Bronchial epithelial cell (primary cell): ENCODE results near the gene CTNNBIP1. TPM values are rescaled to one million over a fixed set of nuclear protein-coding genes. Genes with fewer than 3 reads are reported as not detected.
A peak's percentile ranks its signal among the peaks of the same experiment; 100 is the strongest.

Experiments
- DNase-seq: peaks from one replicate; pipeline ENCODE4 v3.0.0-alpha.2; 2010; ENCODE audit warnings: low read depth
- FAIRE-seq: peaks from 2 replicates; lab custom pipeline; 2011; peaks lifted over from hg19 to GRCh38; lab: Jason Lieb, UNC
- H3K27me3 ChIP-seq: 2 replicates; pipeline ENCODE4 v1.5.1; 2011; ENCODE audit warnings: low read length; ENCODE audit not compliant: control insufficient read depth, insufficient read depth
- H3K36me3 ChIP-seq: 2 replicates; pipeline ENCODE4 v1.5.1; 2011; ENCODE audit warnings: low read length; ENCODE audit not compliant: control insufficient read depth, insufficient read depth
- H3K4me3 ChIP-seq: 2 replicates; pipeline ENCODE4 v1.5.1; 2011; ENCODE audit warnings: mild to moderate bottlenecking, low read depth, low read length, control low read depth
- total RNA-seq: library from RNA; depleted of rRNA; stranded (reverse); fragments of >200 nt; gene quantifications from 2 replicates; pipeline ENCODE4 v1.2.1, GENCODE V29; 2014
- TF ChIP-seq, protein P1 (sequence below): IDR thresholded peaks from 2 replicates; pipeline ENCODE4 v1.5.1; 2011; ENCODE audit warnings: mild to moderate bottlenecking, moderate library complexity, low read length, control low read depth, inconsistent platforms; ENCODE audit not compliant: insufficient read depth, severe bottlenecking

Gene CTNNBIP1
- total RNA-seq, 1 donor from 2014 or later, result 107 TPM

DNA sequence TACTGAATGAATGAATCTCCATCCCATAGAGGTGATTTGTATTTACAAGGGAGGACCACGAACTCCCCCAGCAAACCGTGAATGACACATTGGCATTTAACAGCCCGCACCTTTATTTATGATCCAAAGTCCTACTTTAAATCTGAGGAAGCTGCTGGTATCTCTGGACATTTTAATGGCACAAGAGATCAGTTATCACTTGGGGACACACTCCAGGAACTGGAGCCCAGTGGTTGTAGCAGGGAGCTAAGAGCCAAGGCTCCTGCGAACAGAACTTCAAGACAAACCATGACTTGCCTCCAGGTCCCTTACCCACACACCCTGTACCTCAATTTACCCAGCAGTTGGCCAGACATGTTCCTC lies 1.2 kb downstream of the CTNNBIP1 start:
- H3K36me3 ChIP-seq, result no peaks in the 10 kb centered on the region
- peak overlapping the region; percentile 77 for H3K4me3 ChIP-seq
- TF ChIP-seq, protein P1, sequence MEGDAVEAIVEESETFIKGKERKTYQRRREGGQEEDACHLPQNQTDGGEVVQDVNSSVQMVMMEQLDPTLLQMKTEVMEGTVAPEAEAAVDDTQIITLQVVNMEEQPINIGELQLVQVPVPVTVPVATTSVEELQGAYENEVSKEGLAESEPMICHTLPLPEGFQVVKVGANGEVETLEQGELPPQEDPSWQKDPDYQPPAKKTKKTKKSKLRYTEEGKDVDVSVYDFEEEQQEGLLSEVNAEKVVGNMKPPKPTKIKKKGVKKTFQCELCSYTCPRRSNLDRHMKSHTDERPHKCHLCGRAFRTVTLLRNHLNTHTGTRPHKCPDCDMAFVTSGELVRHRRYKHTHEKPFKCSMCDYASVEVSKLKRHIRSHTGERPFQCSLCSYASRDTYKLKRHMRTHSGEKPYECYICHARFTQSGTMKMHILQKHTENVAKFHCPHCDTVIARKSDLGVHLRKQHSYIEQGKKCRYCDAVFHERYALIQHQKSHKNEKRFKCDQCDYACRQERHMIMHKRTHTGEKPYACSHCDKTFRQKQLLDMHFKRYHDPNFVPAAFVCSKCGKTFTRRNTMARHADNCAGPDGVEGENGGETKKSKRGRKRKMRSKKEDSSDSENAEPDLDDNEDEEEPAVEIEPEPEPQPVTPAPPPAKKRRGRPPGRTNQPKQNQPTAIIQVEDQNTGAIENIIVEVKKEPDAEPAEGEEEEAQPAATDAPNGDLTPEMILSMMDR, result no peak
- DNase-seq (no peak), FAIRE-seq (no peak)
- H3K27me3 ChIP-seq, result no peaks in the 10 kb centered on the region

DNA sequence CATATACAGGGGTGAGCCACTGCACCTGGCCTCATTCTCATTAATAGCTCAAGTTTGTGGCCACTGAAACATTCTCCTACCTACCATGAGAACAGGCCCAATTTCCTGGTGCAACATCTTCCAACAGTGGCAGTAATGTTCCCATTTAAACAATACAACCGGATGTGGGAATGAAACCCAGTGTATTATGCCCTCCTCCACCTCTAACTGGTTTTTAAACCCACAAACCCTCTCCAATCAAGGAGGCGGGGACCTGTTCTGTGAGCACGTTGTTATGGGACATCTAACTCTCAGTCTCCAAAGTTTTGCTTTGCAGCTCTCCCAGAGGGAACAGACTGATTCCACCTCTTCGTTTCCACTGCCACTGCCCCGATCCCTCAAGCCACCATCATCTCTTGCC lies 2.6 kb downstream of the CTNNBIP1 start:
- FAIRE-seq, result no peak
- TF ChIP-seq, protein P1, result no peak
- H3K4me3 ChIP-seq, result no peak overlapping the region

DNA sequence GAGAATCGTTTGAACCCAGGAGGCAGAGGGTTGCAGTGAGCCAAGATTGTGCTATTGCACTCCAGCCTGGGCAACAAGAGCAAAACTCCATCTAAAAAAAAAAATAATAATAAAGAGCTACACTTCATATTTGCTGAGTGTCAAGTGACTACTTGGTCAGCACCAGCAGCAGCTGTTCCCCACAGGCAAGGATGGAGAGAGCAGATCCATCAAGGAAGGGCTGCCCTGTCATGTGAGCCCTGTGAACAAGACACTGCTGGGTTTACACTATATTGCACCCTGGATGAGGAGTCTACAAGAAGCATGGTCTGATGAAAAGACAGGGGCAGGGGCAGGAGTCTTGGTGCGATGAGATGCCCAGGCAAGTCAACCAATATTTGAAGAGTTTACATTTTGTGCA lies 3.6 kb downstream of the CTNNBIP1 start:
- TF ChIP-seq, protein P1, result no peak
- Histone ChIP-seq H3K36me3 (no peaks in the 10 kb centered on the region), H3K4me3 (no peak overlapping the region), H3K27me3 (no peaks in the 10 kb centered on the region)
- no peak for FAIRE-seq
- DNase-seq, result no peak

More for the DNA sequence above, 2.6 kb downstream of the CTNNBIP1 start:
- no peak for DNase-seq
- Histone ChIP-seq H3K27me3 (no peaks in the 10 kb centered on the region), H3K36me3 (no peaks in the 10 kb centered on the region)

- DNase-seq (no peak), FAIRE-seq (no peak)
- Histone ChIP-seq H3K27me3 (no peaks in the 10 kb centered on the region), H3K4me3 (no peak overlapping the region), H3K36me3 (no peaks in the 10 kb centered on the region)
- TF ChIP-seq, protein P1, result no peak
Measured at GRCh38 chr1:9905010-9905409, 5.1 kb downstream of the CTNNBIP1 start.

- no peak for DNase-seq
- Histone ChIP-seq H3K4me3 (no peak overlapping the region), H3K27me3 (no peaks in the 10 kb centered on the region), H3K36me3 (no peaks in the 10 kb centered on the region)
- TF ChIP-seq, protein P1, result no peak
- FAIRE-seq, result no peak
Measured at GRCh38 chr1:9904596-9904995, 5.5 kb downstream of the CTNNBIP1 start.

GRCh38 chr1:9903801-9904527 lies 6.1 kb downstream of the CTNNBIP1 start:
- TF ChIP-seq, protein P1, result no peak
- FAIRE-seq (no peak), DNase-seq (no peak)
- Histone ChIP-seq H3K36me3 (no peaks in the 10 kb centered on the region), H3K4me3 (no peak overlapping the region), H3K27me3 (no peaks in the 10 kb centered on the region)
